ENCODE data around the gene ZSCAN22.
A peak's percentile ranks its signal among the peaks of the same experiment; 100 is the strongest.

ZSCAN22 gene

GRCh38 chr19:58325311-58326022 is 1.3 kb upstream of the ZSCAN22 start:
- DNase-seq = no peak
- no peaks in the 10 kb centered on the region for H3K27me3 ChIP-seq (ENCODE audit: insufficient read depth, low read length, poor library complexity)
- H3K56ac ChIP-seq (ENCODE audit: low read length) = peak overlapping the region; percentile 78
- peak overlapping the region; percentile 47 for H3K9ac ChIP-seq (ENCODE audit: low read length)
- H3K36me3 ChIP-seq (ENCODE audit: control insufficient read depth, insufficient read depth, low read length) = no peaks in the 10 kb centered on the region
- H3K23ac ChIP-seq (ENCODE audit: low read length) = no peak overlapping the region
- H3K18ac ChIP-seq (ENCODE audit: low read length) = no peak overlapping the region
- no peak overlapping the region for H3K4me2 ChIP-seq (ENCODE audit: low read length)
- peaks cover 16% of the 10 kb centered on the region for H3K79me1 ChIP-seq (ENCODE audit: low read length)
- H3K4me3 ChIP-seq (ENCODE audit: low read length) = no peak overlapping the region
- H3K79me2 ChIP-seq (ENCODE audit: control insufficient read depth, insufficient read depth, low read length) = peaks cover 6% of the 10 kb centered on the region
- no peak overlapping the region for H3K4ac ChIP-seq (ENCODE audit: low read depth, low read length)
- no peak overlapping the region for H2BK120ac ChIP-seq (ENCODE audit: low read depth, low read length)
- no peaks in the 10 kb centered on the region for H3K4me1 ChIP-seq (ENCODE audit: control insufficient read depth, low read depth, low read length)
- no CpG with 5 or more reads among the region's 6 CpGs for WGBS (ENCODE audit: extremely low coverage, insufficient coverage, low lambda C conversion rate)
- H4K5ac ChIP-seq (ENCODE audit: low read length) = no peak overlapping the region
- H2BK5ac ChIP-seq (ENCODE audit: low read length) = no peak overlapping the region
- H2AK5ac ChIP-seq (ENCODE audit: low read length) = no peak overlapping the region
- H3K27ac ChIP-seq (ENCODE audit: low read depth, low read length) = no peak overlapping the region
- H4K8ac ChIP-seq (ENCODE audit: low read depth, low read length) = no peak overlapping the region
- no peak overlapping the region for H2BK15ac ChIP-seq (replicated peaks; ENCODE audit: low read depth)

GRCh38 chr19:58326501-58326913 is 287 bp upstream of the ZSCAN22 start:
- Histone ChIP-seq H3K4me1 (ENCODE audit: control insufficient read depth, low read depth, low read length) (no peaks in the 10 kb centered on the region), H3K4me2 (ENCODE audit: low read length) (peak overlapping the region; percentile 73), H3K36me3 (ENCODE audit: control insufficient read depth, insufficient read depth, low read length) (no peaks in the 10 kb centered on the region), H2BK5ac (ENCODE audit: low read length) (no peak overlapping the region), H3K27me3 (ENCODE audit: insufficient read depth, low read length, poor library complexity) (no peaks in the 10 kb centered on the region), H3K79me1 (ENCODE audit: low read length) (peaks cover 16% of the 10 kb centered on the region), H2BK120ac (ENCODE audit: low read depth, low read length) (no peak overlapping the region), H3K4me3 (ENCODE audit: low read length) (peak overlapping the region; percentile 77), H3K27ac (ENCODE audit: low read depth, low read length) (no peak overlapping the region), H3K4ac (ENCODE audit: low read depth, low read length) (no peak overlapping the region), H3K56ac (ENCODE audit: low read length) (peak overlapping the region; percentile 99), H3K18ac (ENCODE audit: low read length) (no peak overlapping the region), H3K23ac (ENCODE audit: low read length) (peak overlapping the region; percentile 89), H3K79me2 (ENCODE audit: control insufficient read depth, insufficient read depth, low read length) (peaks cover 6% of the 10 kb centered on the region), H2AK5ac (ENCODE audit: low read length) (peak overlapping the region; percentile 59), H4K5ac (ENCODE audit: low read length) (no peak overlapping the region), H4K8ac (ENCODE audit: low read depth, low read length) (no peak overlapping the region), H2BK15ac (replicated peaks; ENCODE audit: low read depth) (no peak overlapping the region), H3K9ac (ENCODE audit: low read length) (peak overlapping the region; percentile 94)
- WGBS (ENCODE audit: extremely low coverage, insufficient coverage, low lambda C conversion rate) = no CpG with 5 or more reads among the region's 9 CpGs
- DNase-seq = no peak

GRCh38 chr19:58328999-58329398 is 2.2 kb downstream of the ZSCAN22 start:
- Histone ChIP-seq H3K4me3 (ENCODE audit: low read length) (no peak overlapping the region), H3K79me1 (ENCODE audit: low read length) (peaks cover 16% of the 10 kb centered on the region), H2BK15ac (replicated peaks; ENCODE audit: low read depth) (no peak overlapping the region), H2BK120ac (ENCODE audit: low read depth, low read length) (no peak overlapping the region), H3K56ac (ENCODE audit: low read length) (peak overlapping the region; percentile 54), H4K5ac (ENCODE audit: low read length) (no peak overlapping the region), H3K27ac (ENCODE audit: low read depth, low read length) (no peak overlapping the region), H3K18ac (ENCODE audit: low read length) (no peak overlapping the region), H3K36me3 (ENCODE audit: control insufficient read depth, insufficient read depth, low read length) (no peaks in the 10 kb centered on the region), H3K4me2 (ENCODE audit: low read length) (no peak overlapping the region), H3K4me1 (ENCODE audit: control insufficient read depth, low read depth, low read length) (no peaks in the 10 kb centered on the region), H2BK5ac (ENCODE audit: low read length) (no peak overlapping the region), H4K8ac (ENCODE audit: low read depth, low read length) (no peak overlapping the region), H3K4ac (ENCODE audit: low read depth, low read length) (no peak overlapping the region), H3K9ac (ENCODE audit: low read length) (no peak overlapping the region), H3K23ac (ENCODE audit: low read length) (no peak overlapping the region), H2AK5ac (ENCODE audit: low read length) (no peak overlapping the region), H3K27me3 (ENCODE audit: insufficient read depth, low read length, poor library complexity) (no peaks in the 10 kb centered on the region), H3K79me2 (ENCODE audit: control insufficient read depth, insufficient read depth, low read length) (peaks cover 6% of the 10 kb centered on the region)
- DNase-seq = peak; percentile 81
- no CpG with 5 or more reads among the region's 10 CpGs for WGBS (ENCODE audit: extremely low coverage, insufficient coverage, low lambda C conversion rate)

- H3K79me2 ChIP-seq (ENCODE audit: control insufficient read depth, insufficient read depth, low read length) = peaks cover 5% of the 10 kb centered on the region
- H3K4me2 ChIP-seq (ENCODE audit: low read length) = no peak overlapping the region
- H2BK5ac ChIP-seq (ENCODE audit: low read length) = no peak overlapping the region
- no peak overlapping the region for H2BK15ac ChIP-seq (replicated peaks; ENCODE audit: low read depth)
- H3K18ac ChIP-seq (ENCODE audit: low read length) = no peak overlapping the region
- H3K9ac ChIP-seq (ENCODE audit: low read length) = no peak overlapping the region
- no peak overlapping the region for H4K8ac ChIP-seq (ENCODE audit: low read depth, low read length)
- H3K27me3 ChIP-seq (ENCODE audit: insufficient read depth, low read length, poor library complexity) = no peaks in the 10 kb centered on the region
- H3K79me1 ChIP-seq (ENCODE audit: low read length) = peaks cover 11% of the 10 kb centered on the region
- peak; percentile 50 for DNase-seq
- H3K56ac ChIP-seq (ENCODE audit: low read length) = no peak overlapping the region
- no peak overlapping the region for H3K23ac ChIP-seq (ENCODE audit: low read length)
- no peaks in the 10 kb centered on the region for H3K4me1 ChIP-seq (ENCODE audit: control insufficient read depth, low read depth, low read length)
- no peak overlapping the region for H3K4ac ChIP-seq (ENCODE audit: low read depth, low read length)
- no peak overlapping the region for H4K5ac ChIP-seq (ENCODE audit: low read length)
- no peaks in the 10 kb centered on the region for H3K36me3 ChIP-seq (ENCODE audit: control insufficient read depth, insufficient read depth, low read length)
- H3K4me3 ChIP-seq (ENCODE audit: low read length) = no peak overlapping the region
- H2BK120ac ChIP-seq (ENCODE audit: low read depth, low read length) = no peak overlapping the region
- no peak overlapping the region for H3K27ac ChIP-seq (ENCODE audit: low read depth, low read length)
- H2AK5ac ChIP-seq (ENCODE audit: low read length) = no peak overlapping the region
- WGBS (ENCODE audit: extremely low coverage, insufficient coverage, low lambda C conversion rate) = no CpG with 5 or more reads among the region's 4 CpGs
Observed at GRCh38 chr19:58330458-58330857, 3.7 kb downstream of the ZSCAN22 start.

- no CpG with 5 or more reads among the region's 1 CpG for WGBS (ENCODE audit: extremely low coverage, insufficient coverage, low lambda C conversion rate)
- Histone ChIP-seq H3K56ac (ENCODE audit: low read length) (no peak overlapping the region), H2BK5ac (ENCODE audit: low read length) (no peak overlapping the region), H3K79me1 (ENCODE audit: low read length) (peaks cover 2% of the 10 kb centered on the region), H3K18ac (ENCODE audit: low read length) (no peak overlapping the region), H3K4me1 (ENCODE audit: control insufficient read depth, low read depth, low read length) (no peaks in the 10 kb centered on the region), H3K36me3 (ENCODE audit: control insufficient read depth, insufficient read depth, low read length) (no peaks in the 10 kb centered on the region), H2BK15ac (replicated peaks; ENCODE audit: low read depth) (no peak overlapping the region), H3K79me2 (ENCODE audit: control insufficient read depth, insufficient read depth, low read length) (no peaks in the 10 kb centered on the region), H3K23ac (ENCODE audit: low read length) (no peak overlapping the region), H3K4ac (ENCODE audit: low read depth, low read length) (no peak overlapping the region), H3K27ac (ENCODE audit: low read depth, low read length) (no peak overlapping the region), H4K8ac (ENCODE audit: low read depth, low read length) (no peak overlapping the region), H3K27me3 (ENCODE audit: insufficient read depth, low read length, poor library complexity) (no peaks in the 10 kb centered on the region), H2AK5ac (ENCODE audit: low read length) (no peak overlapping the region), H3K4me2 (ENCODE audit: low read length) (no peak overlapping the region), H2BK120ac (ENCODE audit: low read depth, low read length) (no peak overlapping the region), H3K9ac (ENCODE audit: low read length) (no peak overlapping the region), H3K4me3 (ENCODE audit: low read length) (no peak overlapping the region), H4K5ac (ENCODE audit: low read length) (no peak overlapping the region)
- no peak for DNase-seq
Observed at GRCh38 chr19:58332697-58333096, 5.9 kb downstream of the ZSCAN22 start.

Data from mesendoderm (in vitro differentiated cells).